Spinal cord (tissue), 10 donors: ENCODE results near the gene C2orf68. TPM values are rescaled to one million over a fixed set of nuclear protein-coding genes. Genes with fewer than 3 reads are reported as not detected.

Experiments
- DNase-seq, 6 donors: peaks; one replicate each; pipeline versions ENCODE4 v3.0.0 to v3.0.0-alpha.2; 2013 to 2015; ENCODE audit warnings: low spot score in 6 of 6, low read depth in 4 of 6
- H3K27ac ChIP-seq: one replicate; pipeline ENCODE4 v1.5.1; 2013; ENCODE audit warnings: low read depth, low read length, control low read depth
- H3K27me3 ChIP-seq: one replicate; pipeline ENCODE4 v1.6.1; 2013; ENCODE audit warnings: low read length; ENCODE audit not compliant: control insufficient read depth, insufficient read depth
- H3K36me3 ChIP-seq: one replicate; pipeline ENCODE4 v1.6.1; 2013; ENCODE audit warnings: low read length; ENCODE audit not compliant: control insufficient read depth, insufficient read depth
- H3K4me1 ChIP-seq: one replicate; pipeline ENCODE4 v1.6.1; 2013; ENCODE audit warnings: low read length; ENCODE audit not compliant: control insufficient read depth, insufficient read depth
- H3K4me3 ChIP-seq: one replicate; pipeline ENCODE4 v1.5.1; 2013; ENCODE audit warnings: low read depth, low read length, control low read depth
- H3K9me3 ChIP-seq: one replicate; pipeline ENCODE4 v1.6.1; 2013; ENCODE audit warnings: low read length; ENCODE audit not compliant: control insufficient read depth, insufficient read depth
- WGBS: methylation state at CpG from one replicate; pipeline ENCODE4 v1.1.5; 2013; ENCODE audit warnings: missing lambda C conversion rate; ENCODE audit not compliant: insufficient coverage; 5-methylcytosine and 5-hydroxymethylcytosine counted together
- polyA plus RNA-seq, 2 donors: library from polyadenylated mRNA; unstranded; fragments of 120-200 nt; gene quantifications; one replicate each; pipeline ENCODE4 v1.2.1, GENCODE V29; 2013; ENCODE audit not compliant: insufficient read length in 2 of 2
- total RNA-seq, 2 donors: library from RNA; depleted of rRNA in 1 of 2; stranded (reverse); fragments of 120-200 nt in 1 of 2; fragments of >200 nt in 1 of 2; gene quantifications; one replicate each; pipeline versions ENCODE4 v1.2.3 to v1.2.4, GENCODE V29; 2013 to 2014
- donor health status: healthy.

The C2orf68 gene
- total and polyA plus RNA-seq, 4 donors: 31.6 to 53.0 (median 41.0) TPM

DNA sequence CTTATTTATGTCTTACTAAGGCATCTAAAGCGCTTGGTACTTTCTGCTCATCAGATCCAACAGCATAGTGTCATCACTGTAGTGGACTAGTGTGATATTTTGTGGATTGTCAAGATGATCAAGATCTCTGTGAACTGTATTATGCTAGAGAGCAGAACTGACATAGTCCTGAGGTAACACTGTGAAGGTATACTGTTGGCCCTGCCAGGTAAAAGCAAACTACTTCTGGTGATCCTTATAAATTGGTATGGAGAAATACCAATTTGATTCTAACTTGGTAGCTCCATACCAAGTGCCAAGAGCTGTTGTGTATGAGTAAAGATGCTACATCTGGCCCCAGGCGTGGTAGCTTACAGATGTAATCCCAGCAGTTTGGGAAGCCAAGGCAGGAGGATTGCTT, 40.2 kb upstream of the C2orf68 start:
- Histone ChIP-seq H3K27ac (no peak overlapping the region), H3K4me1 (no peaks in the 10 kb centered on the region), H3K36me3 (peaks cover 51% of the 10 kb centered on the region), H3K27me3 (no peaks in the 10 kb centered on the region), H3K9me3 (no peaks in the 10 kb centered on the region), H3K4me3 (no peak overlapping the region)
- no peak for DNase-seq
- no CpG with 5 or more reads among the region's 2 CpGs for WGBS

DNA sequence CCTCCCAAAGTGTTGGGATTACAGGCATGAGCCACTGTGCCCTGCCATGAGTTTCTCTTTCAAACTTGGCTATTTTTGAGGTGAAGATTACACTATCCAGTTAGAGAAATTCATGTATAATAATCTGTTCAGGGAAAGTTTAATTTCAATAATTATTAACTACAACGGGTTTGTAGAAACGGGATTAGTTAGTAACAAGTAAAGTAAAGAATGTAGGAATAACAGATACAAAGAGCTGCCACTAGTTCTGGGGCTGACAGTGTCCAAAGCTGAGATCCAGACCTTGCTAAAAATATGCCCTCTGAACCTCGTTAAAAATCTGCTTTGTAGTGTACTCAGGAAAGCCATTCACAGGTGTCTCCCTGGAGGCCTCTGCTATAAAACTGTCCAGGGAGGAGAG, 39.2 kb upstream of the C2orf68 start:
- no peaks in the 10 kb centered on the region for H3K4me1 ChIP-seq
- no peak for DNase-seq
- H3K27ac ChIP-seq: no peak overlapping the region
- no peak overlapping the region for H3K4me3 ChIP-seq
- WGBS: 94% methylated on average over 2 of the region's 3 CpGs
- H3K27me3 ChIP-seq: no peaks in the 10 kb centered on the region
- no peaks in the 10 kb centered on the region for H3K9me3 ChIP-seq
- peaks cover 59% of the 10 kb centered on the region for H3K36me3 ChIP-seq

DNA sequence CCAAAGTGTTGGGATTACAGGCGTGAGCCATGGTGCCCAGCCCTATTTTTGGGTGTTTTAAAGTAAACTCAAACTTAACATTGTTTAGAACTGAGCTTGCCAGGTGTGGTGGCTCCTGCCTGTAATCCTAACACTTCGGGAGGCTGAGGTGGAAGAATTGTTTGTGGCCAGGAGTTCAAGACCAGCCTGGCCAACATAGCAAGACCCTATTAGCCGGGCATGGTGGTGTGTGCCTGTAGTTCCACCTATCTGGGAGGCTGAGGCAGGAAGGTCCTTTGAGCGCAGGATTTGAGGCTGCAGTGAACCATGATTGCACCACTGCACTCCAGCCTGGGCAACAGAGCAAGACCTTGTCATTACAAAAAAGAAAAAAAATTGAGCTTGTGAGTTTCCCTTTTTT, 38.6 kb upstream of the C2orf68 start:
- Histone ChIP-seq H3K27ac (no peak overlapping the region), H3K36me3 (peaks cover 65% of the 10 kb centered on the region), H3K4me3 (no peak overlapping the region), H3K27me3 (no peaks in the 10 kb centered on the region), H3K9me3 (no peaks in the 10 kb centered on the region), H3K4me1 (no peaks in the 10 kb centered on the region)
- WGBS: 87% methylated on average over 3 of the region's 4 CpGs
- no peak for DNase-seq

DNA sequence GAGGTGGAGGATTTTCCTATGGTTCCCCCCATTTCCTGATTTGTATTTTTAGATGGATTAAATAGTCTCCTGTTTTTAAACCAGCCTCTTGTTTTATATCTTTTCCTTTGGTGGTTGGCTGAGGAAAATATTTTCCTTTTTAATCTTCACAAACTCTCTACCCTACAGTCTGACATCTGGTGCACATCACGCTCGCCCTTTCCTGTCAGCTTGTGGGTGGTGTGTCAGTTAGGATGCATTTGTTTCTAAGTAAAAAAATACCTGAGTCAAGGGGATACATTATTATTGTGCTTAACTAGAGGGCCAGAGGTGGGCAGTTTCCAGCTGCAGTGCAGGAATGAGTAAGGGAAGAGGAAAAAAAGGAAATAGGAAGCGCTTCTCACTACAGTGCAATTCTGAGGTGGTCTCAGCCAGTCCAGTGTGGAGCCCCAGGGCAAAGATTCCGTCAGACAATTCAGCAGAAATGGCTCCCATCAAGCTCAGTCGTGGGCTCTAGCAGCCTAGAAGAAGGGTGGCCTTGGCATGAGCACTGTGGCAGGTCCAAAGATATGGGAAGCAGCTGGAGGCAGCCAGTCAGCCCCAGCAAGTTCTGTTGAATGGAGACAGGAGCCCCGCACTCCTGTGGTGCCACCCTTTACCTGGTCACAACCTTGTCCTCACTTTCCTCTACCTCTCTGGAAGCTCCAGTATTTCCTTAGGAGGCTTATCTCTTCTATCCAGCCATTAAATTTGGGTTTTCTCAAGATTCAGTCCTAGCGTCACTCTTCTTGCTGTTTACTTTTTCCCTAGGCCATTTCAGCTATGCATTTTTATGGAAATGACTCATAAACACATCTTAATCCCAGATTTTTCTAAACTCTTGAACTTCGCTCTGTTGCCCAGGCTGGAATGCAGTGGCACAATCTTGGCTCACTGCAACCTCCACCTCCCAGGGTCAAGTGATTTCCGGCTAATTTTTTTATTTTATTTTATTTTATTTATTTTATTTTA, 37.6 kb upstream of the C2orf68 start:
- Histone ChIP-seq H3K9me3 (no peaks in the 10 kb centered on the region), H3K4me1 (no peaks in the 10 kb centered on the region), H3K27me3 (no peaks in the 10 kb centered on the region), H3K27ac (no peak overlapping the region), H3K4me3 (no peak overlapping the region), H3K36me3 (peaks cover 75% of the 10 kb centered on the region)
- WGBS: 99% methylated on average over 6 of the region's 9 CpGs
- no peak for DNase-seq

DNA sequence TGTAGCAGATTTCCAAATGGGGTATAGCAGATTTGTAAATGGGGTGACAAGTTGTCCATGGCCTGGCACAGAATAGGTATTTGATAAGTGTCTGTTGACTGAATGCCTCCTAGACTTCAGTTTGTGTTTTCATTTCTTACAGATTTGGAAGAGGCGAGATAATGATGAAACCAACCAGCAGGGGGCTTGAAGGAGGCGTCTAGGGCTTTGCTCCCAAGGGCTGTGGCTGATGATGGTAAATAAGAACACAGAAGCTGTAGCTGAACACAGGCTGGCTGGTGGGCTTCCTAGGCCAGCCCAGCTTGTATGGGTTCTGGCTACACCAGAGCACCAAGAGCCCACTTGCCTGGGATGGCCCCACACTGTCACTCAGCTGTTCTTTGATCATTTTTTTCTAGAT, 36.8 kb upstream of the C2orf68 start:
- 58% methylated on average over 2 of the region's 2 CpGs for WGBS
- Histone ChIP-seq H3K36me3 (peaks cover 76% of the 10 kb centered on the region), H3K4me3 (no peak overlapping the region), H3K4me1 (no peaks in the 10 kb centered on the region), H3K9me3 (no peaks in the 10 kb centered on the region), H3K27me3 (no peaks in the 10 kb centered on the region), H3K27ac (no peak overlapping the region)
- DNase-seq: peak in 1 of 6 donors; percentile 3

DNA sequence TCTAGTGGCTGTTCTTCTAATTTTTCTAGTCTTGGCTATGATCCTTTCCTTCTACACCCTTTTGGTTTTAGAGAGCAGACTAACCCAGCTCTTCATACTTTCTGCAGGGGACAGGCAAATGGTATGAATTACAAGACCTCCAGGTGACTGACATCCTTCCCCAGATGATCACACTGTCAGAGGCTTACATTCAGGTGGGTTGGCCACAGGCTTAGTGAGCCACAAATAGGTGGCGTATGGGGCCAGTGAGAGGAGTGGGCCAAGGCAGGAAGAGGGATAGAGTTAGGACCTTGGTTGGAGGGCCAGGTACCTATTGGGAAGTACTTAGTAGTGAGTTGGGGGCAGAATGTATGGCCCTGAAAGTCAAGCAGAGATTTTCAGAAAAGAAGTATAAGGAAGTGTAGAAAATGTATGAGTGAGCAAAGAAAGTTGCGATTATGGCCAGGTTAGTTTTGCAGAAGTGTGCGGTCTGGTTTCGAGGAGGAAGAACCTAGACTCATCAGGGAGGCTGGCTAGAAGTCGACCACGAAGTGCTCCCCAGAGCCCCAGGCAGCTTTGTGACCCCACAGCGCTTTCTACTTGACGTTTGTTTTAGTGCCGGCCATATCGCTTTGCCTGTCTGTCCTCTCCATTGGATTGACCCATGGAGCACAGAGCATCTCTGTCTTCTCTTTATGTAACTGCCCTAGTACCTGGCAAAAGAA, 36.1 kb upstream of the C2orf68 start:
- H3K9me3 ChIP-seq: no peaks in the 10 kb centered on the region
- 85% methylated on average over 9 of the region's 10 CpGs for WGBS
- peaks cover 80% of the 10 kb centered on the region for H3K36me3 ChIP-seq
- H3K27me3 ChIP-seq: no peaks in the 10 kb centered on the region
- H3K27ac ChIP-seq: no peak overlapping the region
- H3K4me3 ChIP-seq: no peak overlapping the region
- no peak for DNase-seq
- H3K4me1 ChIP-seq: no peaks in the 10 kb centered on the region

DNA sequence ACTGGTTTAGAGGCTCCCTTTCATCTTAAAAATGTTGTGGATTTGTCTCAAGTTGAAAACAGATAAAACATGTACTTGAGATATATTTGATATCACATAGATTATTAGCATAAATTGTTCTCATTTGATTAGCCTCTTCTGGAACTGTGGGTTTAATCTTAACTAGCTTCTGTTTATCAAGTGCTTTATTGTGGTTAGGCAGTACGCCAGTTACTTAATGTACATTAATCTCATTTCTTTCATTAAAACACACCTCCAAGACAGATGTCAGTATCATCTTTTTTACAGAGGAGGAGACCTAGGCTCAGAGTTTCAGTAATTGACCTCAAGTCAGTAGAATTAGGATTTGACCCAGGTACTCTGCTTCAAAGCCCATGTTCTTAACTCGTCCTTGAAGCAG, 34.3 kb upstream of the C2orf68 start:
- no CpG with 5 or more reads among the region's 2 CpGs for WGBS
- Histone ChIP-seq H3K9me3 (no peaks in the 10 kb centered on the region), H3K27ac (no peak overlapping the region), H3K4me3 (no peak overlapping the region), H3K36me3 (peaks cover 83% of the 10 kb centered on the region), H3K27me3 (no peaks in the 10 kb centered on the region), H3K4me1 (no peaks in the 10 kb centered on the region)
- DNase-seq: no peak

DNA sequence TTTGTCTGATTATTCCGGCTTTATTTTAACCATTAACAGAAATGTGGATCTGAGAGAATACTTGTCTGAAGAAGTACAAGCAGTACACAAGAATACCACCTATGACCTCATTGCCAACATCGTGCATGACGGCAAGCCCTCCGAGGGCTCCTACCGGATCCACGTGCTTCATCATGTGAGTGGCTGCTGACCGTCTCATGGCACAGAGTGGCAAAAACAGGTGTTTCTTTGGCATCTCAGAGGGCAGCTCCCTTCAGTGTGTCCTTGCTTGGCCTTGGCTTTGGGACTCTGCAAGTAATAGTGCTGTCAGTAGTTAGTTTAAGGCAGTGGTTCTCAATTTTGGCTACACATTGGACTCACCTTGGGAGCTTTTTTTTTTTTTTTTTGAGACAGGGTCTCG, 33.0 kb upstream of the C2orf68 start:
- H3K36me3 ChIP-seq: peaks cover 82% of the 10 kb centered on the region
- no peaks in the 10 kb centered on the region for H3K4me1 ChIP-seq
- H3K27ac ChIP-seq: no peak overlapping the region
- no peaks in the 10 kb centered on the region for H3K9me3 ChIP-seq
- no peaks in the 10 kb centered on the region for H3K27me3 ChIP-seq
- H3K4me3 ChIP-seq: no peak overlapping the region
- 97% methylated on average over 6 of the region's 8 CpGs for WGBS
- no peak for DNase-seq

DNA sequence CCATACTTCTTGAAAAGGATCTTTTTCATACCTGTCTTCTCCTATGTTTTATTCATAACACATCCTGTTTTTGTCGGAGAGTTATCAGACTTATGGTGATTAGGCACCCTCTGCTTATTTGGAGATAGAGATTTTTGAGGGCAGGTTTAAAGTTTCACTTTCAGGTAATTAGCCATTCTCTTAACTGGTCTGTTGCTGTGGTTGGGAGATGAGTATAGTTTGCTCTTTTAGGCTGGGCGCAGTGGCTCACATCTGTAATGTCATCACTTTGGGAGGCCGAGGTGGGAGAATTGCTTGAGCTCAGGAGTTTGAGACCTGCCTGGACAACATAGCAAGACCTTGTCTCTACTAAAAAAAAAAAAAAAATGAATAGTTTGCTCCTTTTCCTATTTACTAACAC, 30.9 kb upstream of the C2orf68 start:
- no CpG with 5 or more reads among the region's 3 CpGs for WGBS

More for the DNA sequence above, 30.9 kb upstream of the C2orf68 start:
- Histone ChIP-seq H3K9me3 (no peaks in the 10 kb centered on the region), H3K27ac (no peak overlapping the region), H3K4me3 (no peak overlapping the region), H3K4me1 (peaks cover 1% of the 10 kb centered on the region), H3K36me3 (peaks cover 87% of the 10 kb centered on the region), H3K27me3 (no peaks in the 10 kb centered on the region)
- DNase-seq: no peak
